Dermis microvascular lymphatic vessel endothelial cell (primary cell): ENCODE data around the gene DHRS7. TPM values are rescaled to one million over a fixed set of nuclear protein-coding genes. Genes with fewer than 3 reads are reported as not detected.
"Not testable (repeated sequence)": the region's sequence is repeated elsewhere in the genome, so short reads cannot be mapped to it uniquely, and the experiment has no call there.

ENCODE experiments used
- DNase-seq, 2 donors: peaks; one replicate each; pipeline versions ENCODE4 v3.0.0 to v3.0.0-alpha.2; 2010; ENCODE audit warnings: low read depth in 2 of 2
- total RNA-seq: library from RNA; depleted of rRNA; stranded (reverse); fragments of >200 nt; gene quantifications from 2 replicates; pipeline ENCODE4 v1.2.1, GENCODE V29; 2014

DHRS7 gene
- total RNA-seq, 1 donor from 2014 or later, result 78.3 TPM

GRCh38 chr14:60134702-60135101 is 30.5 kb downstream of the DHRS7 start:
- DNase-seq, result no peak

- DNase-seq, result no peak
These were observed 31.7 kb downstream of the DHRS7 start for GRCh38 chr14:60133487-60133886.

- DNase-seq, result no peak
These were observed 39.3 kb downstream of the DHRS7 start for GRCh38 chr14:60125918-60126317.

- no peak for DNase-seq
These were observed 49.0 kb downstream of the DHRS7 start for GRCh38 chr14:60116181-60116580.

GRCh38 chr14:60114881-60115280 is 50.3 kb downstream of the DHRS7 start:
- no peak for DNase-seq

GRCh38 chr14:60111732-60112131 is 53.5 kb downstream of the DHRS7 start:
- DNase-seq, result no peak

GRCh38 chr14:60107477-60107876 is 57.7 kb downstream of the DHRS7 start:
- no peak for DNase-seq

GRCh38 chr14:60106339-60106738 is 58.9 kb downstream of the DHRS7 start:
- no peak for DNase-seq

- no peak for DNase-seq
These were observed 62.8 kb downstream of the DHRS7 start for GRCh38 chr14:60102389-60102788.

- no peak for DNase-seq
These were observed 63.4 kb downstream of the DHRS7 start for GRCh38 chr14:60101786-60102185.

- not testable (repeated sequence) for DNase-seq
These were observed 65.3 kb downstream of the DHRS7 start for GRCh38 chr14:60099855-60100254.

GRCh38 chr14:60097974-60098373 is 67.2 kb downstream of the DHRS7 start:
- no peak for DNase-seq

GRCh38 chr14:60095781-60096450 is 69.3 kb downstream of the DHRS7 start:
- DNase-seq, result peak; percentile 34 to 48

GRCh38 chr14:60095231-60095630 is 70.0 kb downstream of the DHRS7 start:
- DNase-seq, result no peak

GRCh38 chr14:60094306-60094897 is 70.8 kb downstream of the DHRS7 start:
- DNase-seq, result peak; percentile 76

Other genes starting within 250 kb of the DHRS7 start
- not detected in 2 replicates for gene LRRC9, start 245.3 kb downstream of the DHRS7 start, total RNA-seq
- gene PCNX4, start 73.5 kb downstream of the DHRS7 start, total RNA-seq, result 53.9 and 79.1 TPM in 2 replicates
- gene PPM1A, start 83.8 kb upstream of the DHRS7 start, total RNA-seq, result 10.1 and 13.8 TPM in 2 replicates